ENCODE measurements around the gene ZFHX3.

The ZFHX3 gene

DNA sequence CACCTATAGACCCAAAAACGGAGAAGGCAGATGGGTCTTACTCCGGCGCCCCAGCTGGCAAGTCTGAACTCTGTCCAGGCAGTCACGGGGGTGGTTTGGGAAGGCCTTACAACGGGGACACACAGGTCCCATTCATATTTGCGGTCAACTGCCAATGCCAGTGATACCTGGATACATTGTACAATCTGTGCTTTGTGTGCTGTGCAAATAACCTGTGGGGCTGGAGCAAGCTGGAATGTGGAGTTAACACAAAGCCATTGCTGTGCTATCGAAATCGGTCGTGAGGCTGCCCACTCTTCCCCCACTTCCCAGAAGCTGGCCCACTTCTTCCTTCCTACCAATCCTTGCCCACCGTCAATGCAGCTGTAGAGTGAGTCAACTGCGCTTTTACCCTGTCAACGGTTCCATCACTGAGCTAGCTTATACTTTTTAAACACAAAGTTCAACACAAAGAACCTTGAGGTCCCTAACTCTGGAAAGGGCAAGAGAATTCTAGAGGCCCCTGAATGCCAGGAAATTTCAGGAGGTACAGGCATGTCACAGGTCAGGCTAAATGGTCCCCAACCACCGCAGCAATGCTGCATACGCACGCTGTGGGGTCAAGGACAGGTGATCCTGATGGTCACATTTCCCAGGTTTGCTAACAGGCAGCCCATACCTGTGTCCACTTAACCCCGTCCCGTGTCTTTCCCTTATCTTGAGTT, 122.8 kb downstream of the ZFHX3 start:
- DNase-seq: no peak

DNA sequence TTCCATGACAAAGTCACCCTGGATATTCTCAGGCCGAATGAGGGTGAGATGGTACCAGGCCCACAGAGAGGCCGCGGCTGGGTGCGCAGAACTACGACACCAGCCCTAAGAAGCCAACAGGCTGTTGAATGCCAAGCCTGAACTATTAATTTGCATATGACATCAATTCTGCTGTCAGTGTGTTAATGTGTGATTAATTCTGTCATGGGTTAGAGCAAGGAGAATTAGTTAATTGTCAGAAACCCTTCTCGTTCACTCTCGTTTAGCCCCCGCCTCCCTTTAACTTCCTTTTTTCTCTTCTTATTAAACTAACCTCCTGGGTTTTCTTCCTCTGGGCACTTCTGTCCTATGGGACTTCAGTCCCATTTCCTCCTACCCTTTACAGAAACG, 123.4 kb downstream of the ZFHX3 start:
- DNase-seq: no peak

DNA sequence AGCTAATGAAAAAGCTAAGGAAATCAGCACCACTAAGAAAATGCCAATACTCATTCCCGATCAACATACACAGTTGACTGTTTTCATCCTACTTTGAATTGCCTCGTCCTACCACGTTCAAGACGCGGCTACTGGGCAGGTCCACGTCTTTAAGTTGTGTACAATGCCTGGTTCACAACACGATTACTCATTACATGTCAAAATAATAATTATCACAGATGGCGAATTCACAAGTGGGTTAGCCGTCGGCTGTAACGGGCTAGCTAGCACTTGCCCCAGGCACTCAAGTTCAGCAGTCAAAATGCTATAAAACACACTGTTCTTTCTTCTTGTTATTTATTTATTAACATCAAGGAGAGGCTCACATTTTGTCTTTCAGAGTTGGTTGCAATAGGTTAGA, 124.2 kb downstream of the ZFHX3 start:
- no peak for DNase-seq

DNA sequence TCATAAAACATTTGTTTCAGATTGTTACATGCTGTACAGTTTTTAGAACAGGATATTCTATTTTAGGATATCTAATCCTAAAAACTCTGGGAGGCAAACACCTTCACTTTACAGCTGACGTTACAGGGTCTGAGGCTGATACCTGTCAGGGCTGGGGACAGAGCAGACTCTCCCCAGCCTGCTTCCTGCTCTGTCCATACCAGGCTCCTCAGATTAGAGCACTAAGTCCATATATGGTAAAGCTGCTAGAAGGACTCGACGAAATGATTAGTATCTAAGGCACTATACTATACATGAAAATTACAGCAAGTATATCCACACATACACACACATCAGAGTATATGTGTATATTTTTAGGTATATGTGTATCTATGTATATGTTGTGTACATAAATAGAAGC, 125.2 kb downstream of the ZFHX3 start:
- no peak for DNase-seq

DNA sequence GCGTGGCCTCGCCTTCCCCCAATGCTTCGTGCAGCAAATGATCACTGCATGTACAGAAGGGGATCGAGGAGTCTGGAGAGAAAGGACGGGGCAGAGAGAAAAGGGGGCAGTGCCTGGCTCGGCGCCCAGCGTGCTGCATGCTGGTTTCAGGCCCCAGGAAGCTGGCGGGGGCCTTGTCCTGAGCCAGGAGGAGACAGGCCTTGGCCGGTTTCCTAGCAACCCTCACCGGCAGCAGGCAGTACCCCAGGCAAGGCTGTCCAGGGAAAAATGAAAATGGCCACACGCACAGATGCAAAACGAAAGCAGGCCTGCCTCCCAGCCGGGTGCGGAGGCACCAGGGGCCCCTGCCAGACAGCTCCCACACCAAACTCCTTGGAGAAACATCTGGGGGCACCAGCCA, 126.3 kb downstream of the ZFHX3 start:
- no peak for DNase-seq

DNA sequence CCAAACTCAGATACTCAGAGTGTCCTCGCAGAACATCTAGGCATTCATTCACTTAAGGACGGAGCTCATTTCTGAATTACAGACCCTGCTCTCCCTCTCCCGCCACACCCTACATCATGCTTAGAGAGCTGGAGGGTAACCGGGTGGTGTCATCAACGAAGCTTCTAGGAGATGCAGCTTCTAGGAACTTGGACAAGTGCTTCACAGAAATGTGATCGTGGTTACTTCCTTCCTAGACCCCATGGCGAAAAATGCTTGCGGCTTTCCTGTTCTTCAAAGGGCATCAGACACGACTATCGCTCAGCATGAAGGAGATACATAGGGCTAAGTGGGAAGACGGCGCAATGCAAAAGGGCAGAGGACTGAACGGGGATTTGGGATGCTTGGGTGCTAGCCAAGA, 126.8 kb downstream of the ZFHX3 start:
- peak; percentile 47 for DNase-seq

DNA sequence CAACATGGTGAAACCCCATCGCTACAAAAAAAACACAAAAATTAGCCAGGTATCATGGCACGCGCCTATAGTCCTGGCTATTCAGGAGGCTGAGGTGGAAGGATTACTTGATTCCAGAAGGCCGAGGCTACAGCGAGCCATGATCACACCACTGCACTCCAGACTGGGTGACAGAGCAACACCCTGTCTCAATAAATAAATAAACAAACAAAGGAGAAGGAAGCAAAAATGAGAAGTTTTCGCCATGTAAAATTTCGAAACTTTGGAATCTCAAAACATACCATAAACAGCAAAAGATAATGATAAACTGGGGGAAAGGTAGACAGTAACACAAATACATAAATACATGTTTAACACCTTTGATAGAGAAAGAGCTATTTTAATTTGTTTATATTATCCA, 130.9 kb downstream of the ZFHX3 start:
- no peak for DNase-seq

DNA sequence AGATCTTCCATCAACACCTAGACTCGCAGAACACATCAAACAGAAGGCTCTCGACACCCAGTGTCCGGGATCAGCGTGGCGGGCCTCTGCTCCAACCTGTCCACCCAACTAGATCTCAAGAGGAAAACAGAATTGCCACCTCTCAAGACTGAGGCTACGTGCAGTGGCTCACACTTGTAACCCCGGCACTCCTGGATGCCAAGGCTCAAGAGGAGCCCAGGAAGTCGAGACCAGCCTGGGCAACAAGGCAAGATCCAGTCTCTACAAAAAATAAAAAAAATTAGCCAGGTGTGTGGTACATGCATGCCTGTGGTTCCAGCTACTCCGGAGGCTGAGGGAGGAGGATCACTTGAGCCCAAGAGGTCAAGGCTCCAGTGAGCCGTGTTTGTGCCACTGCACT, 132.6 kb downstream of the ZFHX3 start:
- no peak for DNase-seq

DNA sequence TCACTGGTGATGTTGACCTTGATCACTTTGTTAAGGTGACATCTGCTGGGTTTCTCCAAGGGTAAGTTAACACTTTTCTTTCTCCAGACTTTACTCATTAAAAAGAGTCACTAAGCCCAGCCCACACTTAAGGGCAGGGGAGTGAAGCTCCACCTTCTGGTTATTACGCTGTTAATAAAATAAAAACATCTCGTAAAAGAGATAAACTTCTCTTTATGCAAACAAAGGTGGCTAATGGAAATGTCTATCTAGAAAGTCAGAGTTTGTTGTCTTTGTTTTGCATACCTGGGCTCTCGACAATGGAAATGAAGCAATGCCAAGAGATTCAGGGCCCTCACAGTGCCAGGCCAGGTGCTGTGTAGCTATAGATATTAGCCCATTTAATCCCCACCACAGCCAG, 134.4 kb downstream of the ZFHX3 start:
- no peak for DNase-seq

DNA sequence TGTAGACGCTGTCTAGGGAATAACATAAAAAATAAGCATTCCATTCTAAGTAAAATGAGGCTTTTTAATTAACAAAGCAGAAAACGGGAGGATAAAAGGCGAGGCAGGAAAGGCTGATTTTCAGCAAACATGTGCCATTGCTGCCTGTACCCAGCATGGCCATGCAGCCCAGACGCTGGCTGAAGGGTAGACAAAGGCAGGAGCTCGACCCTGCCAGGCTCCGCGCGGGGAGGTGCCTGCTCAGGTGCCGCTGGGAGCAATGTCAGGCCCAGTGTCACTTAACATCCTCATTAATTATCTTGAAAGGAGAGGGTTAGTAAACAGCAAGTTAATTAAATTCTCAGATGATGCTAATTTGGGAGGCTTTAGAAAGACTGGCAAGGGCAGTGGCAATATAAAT, 136.0 kb downstream of the ZFHX3 start:
- DNase-seq: no peak

DNA sequence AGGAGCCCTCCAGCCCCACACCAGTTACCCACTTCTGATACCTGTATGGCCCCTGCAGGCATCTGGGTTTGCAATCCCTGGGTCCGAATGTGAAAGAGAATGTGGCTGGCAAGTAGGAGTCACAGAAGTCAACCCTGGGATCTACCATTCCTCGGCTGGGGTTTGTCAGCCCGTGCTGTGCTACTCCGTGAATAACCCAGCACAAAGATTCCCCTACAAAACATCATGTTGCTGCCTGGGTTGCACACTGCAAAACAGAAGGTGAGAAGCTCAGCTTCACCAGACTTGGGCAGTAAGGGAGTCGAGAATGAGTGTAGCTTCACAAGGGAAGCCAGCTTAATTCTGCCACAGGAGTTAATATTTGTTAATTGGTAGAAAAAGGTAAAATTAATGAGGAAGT, 137.1 kb downstream of the ZFHX3 start:
- no peak for DNase-seq

DNA sequence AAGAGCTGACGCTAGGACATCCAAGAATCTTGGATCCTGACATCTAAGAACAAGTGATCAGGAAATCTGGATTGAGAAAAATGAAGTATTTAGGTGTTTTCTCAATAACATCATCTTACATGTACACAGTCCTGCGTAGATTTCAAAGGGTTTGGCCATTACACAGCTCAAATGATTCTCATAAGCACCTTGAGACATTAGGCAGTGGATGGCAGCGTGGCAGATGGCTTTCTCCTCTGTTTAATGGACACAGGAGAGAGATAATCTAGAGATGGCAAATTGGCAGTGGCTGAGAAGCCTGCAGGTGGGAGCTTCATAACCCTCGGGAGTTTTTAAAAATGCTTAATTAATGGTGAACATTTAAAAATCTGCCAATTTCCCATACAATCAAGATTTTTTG, 137.5 kb downstream of the ZFHX3 start:
- no peak for DNase-seq

DNA sequence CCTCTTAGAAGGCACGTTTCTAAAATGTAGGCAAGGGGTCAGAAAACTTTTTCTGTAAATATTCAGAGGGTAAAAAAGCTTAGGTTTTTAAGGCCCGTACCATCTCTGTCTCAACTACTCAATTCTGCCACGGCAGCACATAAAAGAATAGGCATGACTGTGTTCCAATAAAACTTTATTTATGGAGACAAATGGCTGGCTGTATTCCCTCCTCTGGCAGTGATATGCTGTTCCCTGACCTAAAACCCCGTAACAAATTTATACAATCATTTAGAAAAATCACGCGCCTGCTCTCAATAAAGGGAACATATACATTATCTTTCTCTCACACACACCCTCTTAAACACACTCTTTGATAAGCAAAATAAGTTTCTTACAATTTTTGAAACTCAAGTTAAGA, 138.7 kb downstream of the ZFHX3 start:
- no peak for DNase-seq

DNA sequence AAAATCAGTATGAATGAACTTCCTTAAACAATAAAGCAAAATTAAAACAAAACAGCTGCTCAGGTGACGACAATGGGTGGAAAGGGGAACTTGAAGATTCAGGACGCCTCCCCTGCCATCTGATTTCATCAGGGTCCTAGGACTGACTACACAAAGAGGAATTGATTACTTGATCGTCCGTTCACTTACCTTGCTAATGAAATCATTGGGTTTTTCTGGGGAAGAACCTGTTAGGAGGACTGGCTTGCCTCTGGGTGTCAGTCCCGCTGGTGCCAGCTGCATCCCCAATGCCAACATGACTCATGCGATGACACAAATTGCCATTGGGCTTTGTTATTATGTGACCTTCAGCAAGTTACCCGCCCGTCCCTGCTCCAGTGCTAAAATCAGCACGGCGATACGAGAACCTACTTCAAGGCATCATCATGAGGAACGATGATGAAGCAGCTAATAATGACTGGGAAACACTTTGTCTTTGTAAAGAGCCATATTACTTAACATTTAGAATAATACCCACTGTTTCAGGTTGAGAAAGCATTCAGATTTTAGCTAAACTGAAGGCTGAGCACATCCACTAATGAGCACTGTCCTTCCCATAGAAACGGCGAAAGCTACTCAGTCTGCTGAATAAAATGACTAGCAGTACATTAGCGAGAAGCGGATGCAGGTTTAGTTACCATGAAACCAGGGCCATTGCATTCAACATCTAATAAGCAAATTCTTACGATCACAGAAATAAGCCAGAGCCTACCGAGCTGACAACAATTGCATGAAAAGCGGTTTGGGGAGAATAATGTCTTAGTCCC, 139.4 kb downstream of the ZFHX3 start:
- DNase-seq: no peak

DNA sequence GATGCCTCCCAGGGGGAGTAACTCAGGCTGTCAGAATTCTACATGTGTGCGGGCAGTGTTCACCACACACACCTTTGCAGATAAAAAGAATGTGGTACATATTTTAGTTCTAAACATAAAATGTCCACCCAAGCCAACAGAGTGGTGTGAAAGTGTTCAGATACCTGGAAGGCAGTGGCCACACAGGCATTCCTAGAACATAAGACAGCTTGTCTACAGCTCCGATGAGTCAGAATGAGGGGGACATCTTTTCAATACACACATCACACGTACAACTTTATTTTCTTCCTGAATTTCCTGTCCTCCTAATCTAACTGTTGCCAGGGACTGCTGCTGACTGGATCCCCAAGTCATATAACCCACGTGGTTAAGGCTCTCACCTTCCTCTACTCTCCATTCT, 142.3 kb downstream of the ZFHX3 start:
- no peak for DNase-seq

DNA sequence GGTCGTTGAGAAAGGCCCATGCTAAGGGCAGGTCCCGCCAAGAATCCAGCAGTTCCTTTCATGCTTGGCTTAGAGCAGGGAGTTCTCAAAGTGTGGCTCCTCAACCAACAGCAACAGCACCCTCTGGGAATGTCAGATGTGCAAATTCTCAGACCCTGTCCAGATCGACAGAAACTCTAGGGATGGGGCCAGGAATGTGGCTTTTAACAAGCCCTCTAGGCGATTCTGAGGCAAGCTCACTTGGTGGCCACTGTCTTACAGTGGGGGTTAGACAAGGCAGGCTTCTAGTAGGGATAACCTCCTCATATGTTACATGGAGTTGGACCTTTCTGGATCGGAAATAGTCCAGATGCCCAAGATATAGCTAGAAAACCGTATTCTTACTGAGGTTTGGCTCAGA, 144.8 kb downstream of the ZFHX3 start:
- no peak for DNase-seq

DNA sequence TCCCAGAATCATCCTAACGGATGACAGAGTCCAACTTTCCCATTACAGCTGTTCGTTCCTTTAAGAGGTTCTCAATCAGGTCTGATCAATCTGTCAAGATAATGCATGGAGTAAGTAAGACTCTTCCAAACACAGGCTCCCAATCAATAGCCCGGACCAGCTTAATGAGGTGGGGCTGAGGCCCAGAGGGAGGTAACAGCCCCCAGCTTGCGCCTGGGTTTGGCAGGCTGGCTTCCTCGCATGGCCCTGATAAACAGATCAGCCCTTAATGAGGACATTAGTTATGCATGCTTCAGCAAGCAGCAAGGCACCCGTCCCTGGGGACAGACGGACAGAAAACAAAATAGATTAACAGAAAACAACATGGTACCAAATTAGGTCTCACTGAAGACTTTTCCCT, 145.7 kb downstream of the ZFHX3 start:
- DNase-seq: no peak

DNA sequence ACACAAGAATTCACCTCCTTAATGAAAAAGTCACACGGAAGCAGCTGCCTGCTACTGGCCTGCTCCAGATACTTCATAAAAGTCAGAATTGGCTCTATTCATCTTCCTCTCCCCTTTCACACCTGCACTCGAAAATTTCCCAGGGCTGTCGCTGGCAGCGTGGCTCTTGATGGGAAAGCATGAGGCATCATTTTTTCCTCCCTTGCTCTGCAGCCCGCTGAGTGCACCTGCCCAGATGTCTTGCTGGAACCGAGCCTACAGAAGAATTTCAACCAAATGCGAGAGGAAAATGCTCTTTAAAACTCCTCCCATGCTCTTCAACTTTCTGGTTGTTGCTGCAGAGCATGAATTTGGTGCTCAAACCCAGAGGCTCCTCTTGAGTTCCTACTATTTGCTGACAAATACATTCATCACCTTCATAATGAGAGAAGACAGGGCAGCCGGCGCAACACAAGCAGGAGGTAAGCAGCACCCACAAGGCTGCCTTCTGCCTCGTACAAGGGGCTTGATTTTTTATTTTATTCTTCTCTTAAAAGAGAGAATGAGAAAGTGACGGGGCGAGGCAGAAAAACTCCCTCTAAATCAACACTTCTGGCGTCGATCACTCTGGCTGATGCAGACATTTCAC, 146.8 kb downstream of the ZFHX3 start:
- DNase-seq: no peak

DNA sequence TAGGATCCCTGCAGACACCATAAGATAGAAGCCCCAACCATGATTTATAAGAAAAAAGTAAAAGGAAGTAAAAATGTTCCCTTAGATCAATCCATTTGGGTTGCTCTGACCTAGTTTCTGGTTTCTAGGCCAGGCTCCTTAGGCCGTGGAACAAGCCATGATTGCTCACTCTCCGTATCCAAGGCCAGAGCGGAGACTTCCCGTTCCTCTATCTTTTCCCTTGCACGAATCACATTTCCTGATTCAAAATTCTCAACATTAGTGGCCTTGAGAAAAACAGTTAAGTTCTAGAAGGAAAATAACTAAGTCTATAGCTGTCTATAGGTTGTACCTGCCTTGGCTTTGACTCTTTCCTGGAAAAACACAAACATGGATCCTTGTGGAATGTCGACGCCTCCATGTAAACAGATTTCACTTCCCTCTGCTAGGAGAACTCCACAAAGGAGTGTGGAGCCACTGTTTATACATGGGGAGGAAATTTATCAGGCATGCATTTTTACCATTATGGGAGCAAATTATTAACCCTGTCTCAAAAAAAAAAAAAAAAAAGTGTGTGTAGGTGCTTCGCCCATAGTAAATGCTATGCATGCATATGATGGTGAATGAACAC, 149.6 kb downstream of the ZFHX3 start:
- no peak for DNase-seq

DNA sequence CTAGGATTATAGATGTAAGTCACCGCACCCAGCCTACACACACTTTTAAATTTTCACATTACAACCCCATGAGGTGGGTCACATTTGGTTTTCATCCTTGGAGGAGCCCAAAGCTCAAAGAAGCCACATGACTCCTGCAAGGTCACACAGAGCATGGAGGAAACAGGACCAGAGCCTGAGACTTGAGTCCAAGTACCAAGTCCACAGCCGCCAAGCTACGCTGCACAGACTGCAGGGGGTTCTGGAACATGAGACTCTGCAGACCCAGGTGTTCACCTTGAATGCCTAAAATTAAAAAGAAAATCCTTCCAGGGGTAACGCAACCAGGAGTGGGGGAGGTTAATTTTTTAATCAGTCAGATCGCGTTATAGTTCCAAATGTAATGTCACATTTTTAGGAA, 150.2 kb downstream of the ZFHX3 start:
- DNase-seq: no peak

DNA sequence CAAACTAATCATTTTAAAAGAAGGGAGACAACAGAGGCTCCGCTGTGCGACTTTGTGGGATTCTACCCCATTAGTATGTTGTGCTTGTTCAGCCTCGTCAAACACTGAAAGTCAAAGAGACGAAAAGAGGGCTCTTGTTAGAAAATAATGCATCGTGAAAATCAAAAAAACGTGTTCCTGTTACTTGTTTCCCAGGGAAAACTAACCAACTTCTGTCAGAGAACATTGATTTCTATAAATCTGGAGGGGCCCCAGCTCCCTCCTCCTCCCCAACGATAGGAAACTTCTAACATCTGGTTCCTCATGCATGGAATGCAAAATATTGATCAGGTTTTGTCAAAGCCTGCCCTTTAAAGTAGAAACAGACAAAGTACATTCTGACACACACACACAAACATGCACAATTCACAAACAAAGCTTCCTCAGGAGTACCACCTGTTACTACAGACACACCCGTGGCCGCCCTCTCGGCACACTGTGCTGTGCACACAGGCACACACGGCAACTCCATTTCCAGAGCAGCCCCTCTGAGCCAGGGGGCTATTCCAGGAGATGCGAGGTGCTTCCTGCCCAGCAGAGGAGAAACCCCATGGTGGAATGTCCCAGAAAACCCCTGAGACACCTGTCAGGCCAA, 151.3 kb downstream of the ZFHX3 start:
- no peak for DNase-seq

DNA sequence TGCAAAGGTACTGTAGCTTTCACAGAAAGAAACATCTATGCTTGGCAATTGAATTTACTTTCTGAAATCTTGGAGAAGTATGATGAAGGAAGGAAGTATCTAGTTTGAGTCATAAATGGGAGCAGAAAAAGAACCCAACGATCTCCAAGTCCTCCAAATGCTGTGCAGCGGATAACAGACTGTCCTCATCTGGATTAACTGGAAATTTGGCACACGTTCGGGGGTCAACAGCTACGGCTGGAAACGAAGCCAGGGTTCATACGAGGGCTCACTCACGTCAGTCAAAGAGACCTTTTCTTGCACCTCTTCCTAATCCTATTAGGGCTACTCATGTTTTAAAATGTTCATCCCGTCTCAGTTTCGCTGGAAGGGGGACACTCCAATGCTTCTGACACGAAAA, 152.0 kb downstream of the ZFHX3 start:
- no peak for DNase-seq
